Trophoblast cell (in vitro differentiated cells and primary cell): ENCODE data around the gene ABCA13.

Experiments used
- DNase-seq, 2 donors: peaks; one replicate each; pipeline ENCODE4 v3.0.0-alpha.2; 2016
- H2AFZ ChIP-seq: 2 replicates; pipeline ENCODE4 v1.6.1; 2013; ENCODE audit warnings: low read length, moderate library complexity, mild to moderate bottlenecking; ENCODE audit not compliant: insufficient read depth, poor library complexity
- H2AK5ac ChIP-seq: 2 replicates; pipeline ENCODE4 v1.6.1; 2013; ENCODE audit warnings: mild to moderate bottlenecking, low read length
- H2BK120ac ChIP-seq: 2 replicates; pipeline ENCODE4 v1.6.1; 2013; ENCODE audit warnings: low read length, mild to moderate bottlenecking, moderate library complexity; ENCODE audit not compliant: insufficient read depth, poor library complexity
- H2BK12ac ChIP-seq: 2 replicates; pipeline ENCODE4 v1.6.1; 2013; ENCODE audit warnings: mild to moderate bottlenecking, low read length, moderate library complexity
- H2BK5ac ChIP-seq: 2 replicates; pipeline ENCODE4 v1.6.1; 2013; ENCODE audit warnings: low read length, low read depth, moderate library complexity, mild to moderate bottlenecking; ENCODE audit not compliant: poor library complexity
- H3K14ac ChIP-seq: 2 replicates; pipeline ENCODE4 v1.6.1; 2013; ENCODE audit warnings: mild to moderate bottlenecking, low read length
- H3K18ac ChIP-seq: 2 replicates; pipeline ENCODE4 v1.6.1; 2013; ENCODE audit warnings: mild to moderate bottlenecking, low read length
- H3K23ac ChIP-seq: 2 replicates; pipeline ENCODE4 v1.6.1; 2013; ENCODE audit warnings: low read length
- H3K27ac ChIP-seq: 2 replicates; pipeline ENCODE4 v1.5.1; 2013; ENCODE audit warnings: low read depth, mild to moderate bottlenecking, inconsistent platforms, low read length, moderate library complexity
- H3K27me3 ChIP-seq: 2 replicates; pipeline ENCODE4 v1.6.1; 2013; ENCODE audit warnings: inconsistent platforms, mild to moderate bottlenecking, low read length, moderate library complexity; ENCODE audit not compliant: insufficient read depth
- H3K36me3 ChIP-seq, 2 experiments: 1 replicate in 1 of 2; 2 replicates in 1 of 2; pipeline ENCODE4 v1.6.1; 2013; ENCODE audit warnings: low read length in 2 of 2, mild to moderate bottlenecking in 2 of 2, moderate library complexity in 1 of 2; ENCODE audit not compliant: insufficient read depth in 2 of 2, control insufficient read depth in 1 of 2
- H3K4ac ChIP-seq: 2 replicates; pipeline ENCODE4 v1.6.1; 2013; ENCODE audit warnings: low read depth, mild to moderate bottlenecking, low read length, moderate library complexity
- H3K4me1 ChIP-seq, 2 experiments: 1 replicate in 1 of 2; 2 replicates in 1 of 2; pipeline ENCODE4 v1.6.1; 2013; ENCODE audit warnings: low read length in 2 of 2, mild to moderate bottlenecking in 2 of 2, moderate library complexity in 1 of 2; ENCODE audit not compliant: insufficient read depth in 2 of 2, control insufficient read depth in 1 of 2
- H3K4me2 ChIP-seq: 2 replicates; pipeline ENCODE4 v1.6.1; 2013; ENCODE audit warnings: inconsistent platforms, mild to moderate bottlenecking, low read length, moderate library complexity
- H3K4me3 ChIP-seq: 2 replicates; pipeline ENCODE4 v1.5.1; 2013; ENCODE audit warnings: mild to moderate bottlenecking, low read depth, low read length, inconsistent platforms
- H3K79me1 ChIP-seq: one replicate; pipeline ENCODE4 v1.6.1; 2013; ENCODE audit warnings: low read length
- H3K79me2 ChIP-seq: 2 replicates; pipeline ENCODE4 v1.6.1; 2013; ENCODE audit warnings: low read length, mild to moderate bottlenecking; ENCODE audit not compliant: control insufficient read depth, insufficient read depth, poor library complexity
- H3K9ac ChIP-seq: 2 replicates; pipeline ENCODE4 v1.6.1; 2013; ENCODE audit warnings: mild to moderate bottlenecking, low read length
- H3K9me3 ChIP-seq: 2 replicates; pipeline ENCODE4 v1.6.1; 2013; ENCODE audit warnings: low read depth, mild to moderate bottlenecking, control low read depth, inconsistent platforms, low read length; ENCODE audit not compliant: insufficient read depth
- H4K12ac ChIP-seq: 2 replicates; pipeline ENCODE4 v1.6.1; 2013; ENCODE audit warnings: low read depth, mild to moderate bottlenecking, low read length, moderate library complexity
- H4K8ac ChIP-seq: 2 replicates; pipeline ENCODE4 v1.6.1; 2013; ENCODE audit warnings: low read depth, mild to moderate bottlenecking, low read length, moderate library complexity
- H4K91ac ChIP-seq: one replicate; pipeline ENCODE4 v1.6.1; 2013; ENCODE audit warnings: low read depth, mild to moderate bottlenecking, low read length, moderate library complexity
- WGBS: extraction: QIAGEN DNeasy Blood & Tissue Kit; methylation state at CpG from one replicate; pipeline ENCODE4 v1.1.7; 2013; ENCODE audit warnings: missing lambda C conversion rate; ENCODE audit not compliant: insufficient read length, insufficient coverage; ENCODE audit errors: extremely low coverage; 5-methylcytosine and 5-hydroxymethylcytosine counted together

The ABCA13 gene

DNA sequence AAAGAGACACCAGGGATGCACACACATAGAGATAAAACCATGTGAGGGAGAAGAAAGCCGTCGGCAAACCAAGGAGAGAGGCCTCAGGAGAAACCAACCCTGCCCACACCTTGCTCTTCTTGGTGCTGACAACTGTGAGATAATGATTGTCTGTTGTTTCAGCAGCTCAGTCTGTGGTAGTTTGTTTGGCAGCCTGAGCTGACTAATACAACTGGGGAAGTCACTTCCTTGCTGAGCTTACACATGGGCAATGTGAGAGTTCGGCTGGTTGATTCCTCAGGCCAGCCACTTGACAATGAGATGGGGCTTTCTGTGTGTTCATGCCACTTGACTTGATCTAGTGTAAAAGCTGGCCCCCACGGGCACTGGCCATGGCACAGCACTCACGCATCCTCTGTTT is 271.8 kb downstream of the ABCA13 start:
- no peak overlapping the region for H2BK5ac ChIP-seq
- H4K8ac ChIP-seq = no peak overlapping the region
- H3K9me3 ChIP-seq = no peaks in the 10 kb centered on the region
- H2AFZ ChIP-seq = no peak overlapping the region
- no CpG with 5 or more reads among the region's 5 CpGs for WGBS
- no peak overlapping the region for H3K4me3 ChIP-seq
- H3K4ac ChIP-seq = no peak overlapping the region
- no peak overlapping the region for H3K18ac ChIP-seq
- no peaks in the 10 kb centered on the region for H3K4me1 ChIP-seq
- H3K4me2 ChIP-seq = no peak overlapping the region
- no peak overlapping the region for H2BK120ac ChIP-seq
- no peak overlapping the region for H3K23ac ChIP-seq
- no peaks in the 10 kb centered on the region for H3K79me1 ChIP-seq
- H3K9ac ChIP-seq = no peak overlapping the region
- no peak overlapping the region for H2AK5ac ChIP-seq
- H3K36me3 ChIP-seq = no peaks in the 10 kb centered on the region
- no peak overlapping the region for H4K91ac ChIP-seq
- no peak overlapping the region for H3K14ac ChIP-seq
- no peak overlapping the region for H2BK12ac ChIP-seq
- no peaks in the 10 kb centered on the region for H3K27me3 ChIP-seq
- H3K79me2 ChIP-seq = no peaks in the 10 kb centered on the region
- H3K27ac ChIP-seq = no peak overlapping the region
- no peak overlapping the region for H4K12ac ChIP-seq
- DNase-seq = no peak

DNA sequence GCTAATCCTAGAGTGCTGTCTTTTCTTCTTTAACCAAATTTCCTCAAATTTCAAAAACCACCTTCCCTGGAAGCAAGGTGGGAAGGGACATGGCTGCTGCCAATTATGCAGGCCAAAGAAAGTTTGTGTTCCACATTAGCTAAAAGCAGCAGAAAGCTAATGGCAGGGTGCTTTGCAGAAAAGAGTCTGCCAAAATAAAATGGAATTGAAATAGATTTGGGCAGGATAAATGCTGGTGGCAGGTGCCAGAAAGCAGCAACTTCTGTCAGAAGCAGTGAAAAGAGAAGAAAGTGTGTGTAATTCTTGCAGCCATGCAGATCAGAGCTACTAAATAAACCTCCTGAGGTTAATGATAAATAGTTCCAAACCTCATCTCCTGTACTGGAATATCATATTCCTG is 275.5 kb downstream of the ABCA13 start:
- Histone ChIP-seq H4K8ac (no peak overlapping the region), H3K4me3 (no peak overlapping the region), H3K36me3 (no peaks in the 10 kb centered on the region), H3K79me2 (no peaks in the 10 kb centered on the region), H4K91ac (no peak overlapping the region), H2AK5ac (no peak overlapping the region), H3K18ac (no peak overlapping the region), H2BK120ac (no peak overlapping the region), H3K23ac (no peak overlapping the region), H3K4ac (no peak overlapping the region), H3K79me1 (no peaks in the 10 kb centered on the region), H3K14ac (no peak overlapping the region), H3K27ac (no peak overlapping the region), H2AFZ (no peak overlapping the region), H2BK5ac (no peak overlapping the region), H3K9ac (no peak overlapping the region), H4K12ac (no peak overlapping the region), H2BK12ac (no peak overlapping the region), H3K4me1 (no peaks in the 10 kb centered on the region), H3K9me3 (no peaks in the 10 kb centered on the region), H3K27me3 (no peaks in the 10 kb centered on the region), H3K4me2 (no peak overlapping the region)
- DNase-seq = no peak

GRCh38 chr7:48452218-48452617 is 281.0 kb downstream of the ABCA13 start:
- no peak overlapping the region for H3K4me2 ChIP-seq
- no peak overlapping the region for H2BK120ac ChIP-seq
- H2AFZ ChIP-seq = no peak overlapping the region
- H3K27me3 ChIP-seq = no peaks in the 10 kb centered on the region
- H3K27ac ChIP-seq = no peak overlapping the region
- H2AK5ac ChIP-seq = no peak overlapping the region
- WGBS = no CpG with 5 or more reads among the region's 1 CpG
- no peak overlapping the region for H4K12ac ChIP-seq
- no peak overlapping the region for H3K18ac ChIP-seq
- no peaks in the 10 kb centered on the region for H3K79me1 ChIP-seq
- H3K36me3 ChIP-seq = no peaks in the 10 kb centered on the region
- no peak overlapping the region for H4K91ac ChIP-seq
- H3K79me2 ChIP-seq = no peaks in the 10 kb centered on the region
- H4K8ac ChIP-seq = no peak overlapping the region
- no peak overlapping the region for H3K14ac ChIP-seq
- H3K9me3 ChIP-seq = no peaks in the 10 kb centered on the region
- no peak overlapping the region for H3K9ac ChIP-seq
- no peaks in the 10 kb centered on the region for H3K4me1 ChIP-seq
- H3K4me3 ChIP-seq = no peak overlapping the region
- H3K23ac ChIP-seq = no peak overlapping the region
- H2BK12ac ChIP-seq = no peak overlapping the region
- H2BK5ac ChIP-seq = no peak overlapping the region
- DNase-seq = no peak
- no peak overlapping the region for H3K4ac ChIP-seq

- no peak overlapping the region for H3K23ac ChIP-seq
- H3K79me2 ChIP-seq = no peaks in the 10 kb centered on the region
- H3K27me3 ChIP-seq = no peaks in the 10 kb centered on the region
- H2BK12ac ChIP-seq = no peak overlapping the region
- H2AFZ ChIP-seq = no peak overlapping the region
- H2AK5ac ChIP-seq = no peak overlapping the region
- DNase-seq = peak in 1 of 2 donors; percentile 1
- no peak overlapping the region for H3K18ac ChIP-seq
- H2BK5ac ChIP-seq = no peak overlapping the region
- no peak overlapping the region for H4K12ac ChIP-seq
- no peak overlapping the region for H3K27ac ChIP-seq
- H3K9me3 ChIP-seq = no peaks in the 10 kb centered on the region
- no peak overlapping the region for H3K4ac ChIP-seq
- H4K8ac ChIP-seq = no peak overlapping the region
- no peak overlapping the region for H3K4me3 ChIP-seq
- H3K4me1 ChIP-seq = peaks cover 0 to 2% of the 10 kb centered on the region in 2 experiments
- H3K14ac ChIP-seq = no peak overlapping the region
- WGBS = no CpG with 5 or more reads among the region's 38 CpGs
- no peak overlapping the region for H2BK120ac ChIP-seq
- H3K79me1 ChIP-seq = no peaks in the 10 kb centered on the region
- H3K4me2 ChIP-seq = no peak overlapping the region
- H3K36me3 ChIP-seq = no peaks in the 10 kb centered on the region
- H3K9ac ChIP-seq = no peak overlapping the region
- no peak overlapping the region for H4K91ac ChIP-seq
Observed at GRCh38 chr7:48454750-48455192, 283.5 kb downstream of the ABCA13 start.
